Gastrocnemius medialis (tissue), 4 donors: ENCODE results near the gene ZNF473.

Experiments
- CTCF ChIP-seq, 5 experiments: fragments of 450-650 bp in 3 of 5; fragments of 200-600 bp in 2 of 5; sonication (generic) in 2 of 5; IDR thresholded peaks in 4 of 5; conservative IDR thresholded peaks in 1 of 5; 1 replicate in 4 of 5; 2 replicates in 1 of 5; pipeline ENCODE4 v1.5.1; 2016 to 2019; ENCODE audit warnings: antibody characterized with exemption in 5 of 5, mild to moderate bottlenecking in 3 of 5, moderate library complexity in 3 of 5
- POLR2A ChIP-seq, 2 donors: fragments of 450-650 bp; IDR thresholded peaks; one replicate each; pipeline ENCODE4 v1.6.1; 2017; ENCODE audit warnings: antibody characterized with exemption in 2 of 2, mild to moderate bottlenecking in 2 of 2, moderate library complexity in 2 of 2

- TF ChIP-seq CTCF (IDR thresholded peaks at IDR 0.05 in 4 of 5, conservative IDR thresholded peaks at IDR 0.05 in 1 of 5) (no peak), POLR2A (IDR thresholded peaks at IDR 0.05) (no peak)
These were observed 23.3 kb upstream of the ZNF473 start for GRCh38 chr19:50002386-50002960.
